Pulmonary artery endothelial cell (primary cell): ENCODE measurements around the gene TBC1D22A. TPM values are rescaled to one million over a fixed set of nuclear protein-coding genes. Genes with fewer than 3 reads are reported as not detected.

Experiments used
- DNase-seq: peaks from one replicate; pipeline ENCODE4 v3.0.0-alpha.2; 2011; ENCODE audit warnings: low read depth, low spot score
- total RNA-seq: library from RNA; depleted of rRNA; stranded (reverse); fragments of >200 nt; gene quantifications from 2 replicates; pipeline ENCODE4 v1.2.3, GENCODE V29; 2014

The TBC1D22A gene
- total RNA-seq, 1 donor from 2014 or later, result 17.4 TPM

DNA sequence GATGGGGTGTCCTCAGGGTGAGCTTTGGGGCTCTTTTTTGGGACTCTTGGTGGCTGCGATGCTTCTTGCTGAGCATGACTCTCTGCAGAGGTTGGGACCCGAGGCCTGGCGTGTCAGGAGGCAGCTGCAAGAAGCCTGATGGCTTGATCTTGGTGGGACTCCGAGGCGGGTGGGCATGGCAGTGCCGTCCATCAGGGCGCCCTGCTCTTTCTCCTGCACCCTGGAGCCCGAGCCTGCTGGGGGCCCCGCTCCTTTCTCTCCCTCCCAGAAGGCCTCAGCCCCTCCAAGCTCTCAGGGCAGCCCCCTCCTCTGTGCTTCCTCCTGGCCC is 432.7 kb downstream of the TBC1D22A start:
- DNase-seq, result no peak

DNA sequence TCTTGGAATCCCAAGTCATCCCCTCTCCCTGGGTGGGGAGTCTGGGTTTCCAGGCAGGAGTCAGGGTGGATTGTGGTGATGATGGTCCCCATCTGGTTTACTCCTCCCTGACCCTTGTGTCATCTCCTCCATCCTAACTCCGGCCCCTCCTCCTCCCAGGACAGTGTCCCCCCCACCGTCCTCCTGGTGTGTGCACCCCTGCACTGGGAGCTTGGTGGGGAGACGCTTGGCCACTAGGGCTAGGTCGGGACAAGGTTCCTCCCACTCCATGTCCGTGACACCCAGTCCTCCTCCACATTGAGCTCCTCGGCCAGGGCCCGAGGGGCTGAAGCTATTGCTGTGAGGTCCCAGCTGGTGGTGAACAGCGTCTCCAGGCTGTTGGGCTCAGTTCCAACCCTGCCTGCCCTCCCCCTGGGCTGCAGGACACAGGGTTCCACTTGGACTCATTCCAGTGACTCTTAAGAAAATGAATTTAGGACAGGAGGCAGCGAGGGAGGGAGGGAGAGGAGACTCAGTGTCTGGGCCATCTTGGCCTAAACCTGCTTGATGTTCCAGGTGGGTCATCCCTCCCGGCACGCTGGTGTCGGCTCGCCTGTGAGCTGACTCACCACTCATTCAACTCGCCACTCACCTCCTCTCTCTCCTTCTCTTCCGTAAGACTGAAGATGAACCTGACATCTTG is 433.2 kb downstream of the TBC1D22A start:
- DNase-seq, result no peak

DNA sequence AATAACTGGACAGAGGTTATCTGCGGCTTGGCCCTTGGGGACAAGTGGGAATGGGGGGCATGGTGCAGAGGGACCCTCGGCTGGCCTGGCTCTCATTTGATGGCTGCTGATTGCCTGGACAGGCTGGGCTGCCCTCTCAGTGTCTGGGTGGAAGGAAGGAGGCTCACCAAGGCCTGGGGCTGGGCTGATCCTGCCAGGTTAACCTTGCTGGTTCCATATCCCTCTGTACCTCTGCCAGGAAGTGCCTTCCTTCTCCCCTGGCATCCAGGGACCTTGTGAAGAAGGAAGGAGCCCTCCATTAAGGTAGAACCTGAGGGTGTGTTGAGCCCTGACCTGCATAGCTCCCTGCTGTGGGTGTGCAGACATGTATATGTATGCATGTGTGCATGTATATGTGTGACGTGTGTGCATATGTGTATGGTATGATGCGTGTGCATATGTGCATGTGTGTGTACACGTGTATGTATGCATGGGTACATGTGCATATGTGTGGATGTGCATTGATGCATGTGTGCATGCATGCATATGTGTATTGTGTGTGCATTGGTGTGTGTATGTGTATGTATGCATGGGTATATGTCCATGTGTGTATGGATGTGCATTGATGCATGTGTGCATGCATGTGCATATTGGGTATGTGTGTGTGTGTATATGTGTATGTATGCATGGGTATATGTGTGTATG is 433.9 kb downstream of the TBC1D22A start:
- DNase-seq, result no peak

DNA sequence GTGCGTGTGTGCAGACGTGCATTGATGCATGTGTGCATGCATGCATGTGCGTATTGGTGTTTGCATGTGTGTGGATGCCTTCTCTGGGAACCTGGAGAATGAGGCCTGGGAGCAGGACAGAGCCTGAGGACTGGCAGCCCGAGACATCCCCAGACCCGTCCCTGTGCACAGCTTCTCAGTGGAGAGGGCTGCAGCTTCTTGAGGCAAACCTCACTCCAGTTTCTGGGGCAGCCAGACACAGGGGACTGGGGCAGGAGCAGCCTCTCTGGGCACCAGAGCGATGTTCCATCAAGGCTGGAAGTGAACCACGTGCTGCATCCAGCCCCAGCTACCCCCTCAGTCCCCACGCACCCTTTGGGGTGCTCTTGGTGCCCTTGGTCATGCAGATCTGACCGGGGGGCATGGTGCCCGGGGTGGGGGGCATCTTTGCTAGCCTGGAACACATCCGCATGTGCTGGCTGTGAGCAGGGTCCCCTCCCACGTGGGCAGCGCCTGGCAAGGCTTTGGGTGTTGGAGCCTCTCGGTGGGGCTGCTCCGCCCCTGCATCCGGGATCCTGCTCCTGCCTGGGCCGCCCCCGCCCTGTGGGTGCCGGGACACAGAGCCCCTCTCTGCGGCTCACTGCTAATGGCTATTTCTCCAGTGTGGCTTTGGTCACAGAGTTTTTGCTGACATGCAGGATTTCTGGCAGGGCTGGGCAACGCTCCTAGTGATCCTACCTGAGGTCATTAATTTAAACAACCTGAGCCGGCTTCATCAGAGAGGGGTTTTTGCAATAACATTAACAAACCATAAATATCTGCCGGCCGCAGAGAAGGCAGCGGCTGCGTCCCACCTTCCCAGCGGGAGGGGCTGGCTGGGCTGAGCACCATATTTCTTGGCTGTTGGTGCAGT is 434.7 kb downstream of the TBC1D22A start:
- no peak for DNase-seq

DNA sequence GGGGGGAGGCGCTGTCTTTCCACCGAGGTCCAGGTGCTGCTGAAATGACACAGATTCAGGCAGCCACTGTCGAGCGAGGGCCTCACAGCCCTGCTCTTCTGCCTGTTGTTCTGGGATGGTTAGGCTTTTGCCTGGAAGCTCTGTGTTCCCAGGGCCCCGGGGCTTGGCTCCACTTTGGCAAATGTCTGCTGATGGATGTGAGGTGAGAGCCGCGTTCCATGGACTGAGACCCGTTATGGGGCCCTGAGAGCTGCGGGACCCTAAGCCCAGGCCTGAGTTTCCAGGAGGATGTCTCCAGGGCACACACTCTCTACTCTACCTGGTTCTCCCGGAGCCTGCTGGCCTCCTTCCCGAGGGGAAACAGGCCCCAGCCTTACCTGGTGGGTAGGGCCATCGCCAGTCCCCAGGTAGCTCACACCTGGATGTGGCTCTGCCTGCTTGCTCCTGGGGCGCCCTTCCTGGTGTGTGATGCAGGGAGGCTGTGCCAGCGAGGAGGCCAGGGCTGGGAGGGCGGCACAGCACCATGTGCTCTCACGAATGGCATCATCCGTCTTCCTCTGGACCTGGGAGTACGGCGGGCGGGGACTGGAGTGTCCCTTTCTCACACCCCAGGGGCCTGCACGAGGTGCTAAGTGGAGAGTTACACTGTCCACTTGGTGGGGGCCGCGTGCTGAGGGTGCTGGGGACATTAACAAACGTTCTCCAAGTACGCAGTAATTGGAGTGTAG is 435.5 kb downstream of the TBC1D22A start:
- DNase-seq, result no peak

DNA sequence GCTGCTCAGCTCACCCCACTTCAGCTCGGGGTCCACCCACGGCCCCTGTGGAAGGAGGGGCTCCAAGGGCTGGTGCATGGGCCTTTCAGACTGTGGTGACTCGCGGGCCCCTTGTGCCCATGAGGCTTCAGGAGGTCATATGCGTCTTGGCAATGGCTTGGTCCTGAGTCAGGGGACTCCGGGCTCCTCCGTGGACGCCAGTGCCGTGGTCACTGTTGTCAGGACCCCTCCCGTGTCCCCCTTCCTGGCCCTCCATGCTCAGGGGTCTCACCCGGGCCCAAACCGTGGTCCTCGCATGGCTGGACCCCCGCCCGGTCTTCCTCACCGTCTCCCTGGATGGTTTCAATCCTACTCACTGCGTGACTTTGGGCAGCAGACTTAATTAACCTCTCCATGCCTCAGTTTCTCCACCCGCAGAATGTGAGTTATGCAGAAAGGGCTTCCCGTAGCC is 436.4 kb downstream of the TBC1D22A start:
- DNase-seq, result no peak

DNA sequence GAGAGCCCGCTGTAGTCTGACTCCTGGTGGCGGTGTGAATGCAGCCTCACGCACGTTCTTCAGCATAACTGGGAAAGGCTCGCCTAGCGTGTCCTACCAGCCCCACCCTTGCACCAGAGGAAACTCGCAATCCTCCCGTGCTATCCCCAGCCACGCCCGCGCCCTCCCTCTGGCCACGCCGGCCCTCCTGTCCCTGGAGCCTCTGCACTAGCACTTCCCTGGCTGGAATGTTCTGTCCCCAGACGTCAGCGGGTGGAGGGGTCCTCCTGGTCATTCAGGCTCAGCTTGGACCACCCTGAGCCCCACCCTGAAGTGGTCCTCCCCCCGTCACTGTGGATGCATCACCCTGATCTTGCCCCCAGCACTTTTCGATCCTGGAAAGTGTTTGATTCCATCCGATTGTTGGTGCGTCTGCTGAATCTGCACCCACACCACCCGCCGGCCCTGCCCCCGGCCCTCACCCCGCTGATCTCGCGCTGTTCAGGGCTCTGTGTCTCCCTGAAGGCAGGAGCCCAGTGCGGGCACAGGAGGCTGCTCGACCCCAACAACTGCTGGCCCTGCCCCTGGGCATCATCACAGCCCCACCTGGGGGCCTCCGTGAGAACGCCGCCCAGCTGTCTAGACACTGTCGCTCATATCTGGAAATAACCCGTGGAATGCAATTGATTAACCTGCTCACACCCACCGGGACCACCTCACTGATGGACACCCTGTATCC is 437.0 kb downstream of the TBC1D22A start:
- no peak for DNase-seq

DNA sequence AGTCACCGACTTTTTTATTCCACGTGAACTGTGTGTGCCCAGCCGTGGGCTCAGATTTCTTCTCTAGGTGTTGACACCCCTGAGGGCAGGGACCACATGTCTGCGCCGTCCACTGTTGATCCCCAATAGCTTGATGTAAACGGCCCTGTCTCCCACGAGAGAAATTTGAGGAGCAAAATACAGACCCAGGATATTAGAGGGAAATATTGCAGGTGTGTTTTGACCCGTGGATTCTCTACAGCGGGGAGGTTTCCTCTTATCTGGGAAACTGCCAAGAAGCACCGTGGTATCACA is 437.5 kb downstream of the TBC1D22A start:
- no peak for DNase-seq

DNA sequence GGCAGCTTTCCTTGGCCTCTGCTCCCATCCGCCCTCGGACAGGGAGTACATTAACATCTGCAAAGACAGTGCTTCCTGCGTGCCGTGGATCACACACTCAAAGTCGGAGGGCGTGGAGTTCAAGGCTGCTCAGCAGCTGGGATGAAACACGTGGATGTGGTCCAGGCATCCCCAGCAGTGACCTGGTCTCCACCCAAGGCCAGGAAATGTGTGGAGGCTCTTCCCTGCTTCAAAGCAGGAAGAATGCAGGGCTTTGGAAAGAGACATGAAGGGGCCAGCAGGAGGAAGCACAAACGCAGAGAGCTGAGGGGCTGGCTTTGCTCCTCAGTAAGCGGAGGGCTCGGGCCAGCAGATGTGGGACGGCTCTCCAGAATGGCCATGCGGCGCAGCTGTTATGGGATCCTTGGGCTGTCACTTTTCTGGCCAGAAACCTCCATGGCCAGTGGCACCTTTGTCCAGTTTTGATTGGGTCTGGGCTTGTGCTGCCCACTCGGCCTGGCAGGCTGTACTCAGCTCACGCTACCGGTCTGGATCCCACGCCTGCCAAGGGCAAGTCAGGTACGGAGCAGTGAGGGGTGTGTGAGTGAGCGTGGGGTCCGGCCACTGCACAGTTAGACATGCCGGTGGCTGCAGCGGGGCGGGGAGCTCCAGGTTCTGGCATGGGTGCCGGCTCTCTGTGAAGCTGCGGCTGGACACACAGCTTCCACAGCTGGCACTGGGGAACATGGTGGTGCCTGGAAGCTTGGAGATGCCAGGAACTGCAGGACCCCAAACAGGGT is 438.0 kb downstream of the TBC1D22A start:
- no peak for DNase-seq

DNA sequence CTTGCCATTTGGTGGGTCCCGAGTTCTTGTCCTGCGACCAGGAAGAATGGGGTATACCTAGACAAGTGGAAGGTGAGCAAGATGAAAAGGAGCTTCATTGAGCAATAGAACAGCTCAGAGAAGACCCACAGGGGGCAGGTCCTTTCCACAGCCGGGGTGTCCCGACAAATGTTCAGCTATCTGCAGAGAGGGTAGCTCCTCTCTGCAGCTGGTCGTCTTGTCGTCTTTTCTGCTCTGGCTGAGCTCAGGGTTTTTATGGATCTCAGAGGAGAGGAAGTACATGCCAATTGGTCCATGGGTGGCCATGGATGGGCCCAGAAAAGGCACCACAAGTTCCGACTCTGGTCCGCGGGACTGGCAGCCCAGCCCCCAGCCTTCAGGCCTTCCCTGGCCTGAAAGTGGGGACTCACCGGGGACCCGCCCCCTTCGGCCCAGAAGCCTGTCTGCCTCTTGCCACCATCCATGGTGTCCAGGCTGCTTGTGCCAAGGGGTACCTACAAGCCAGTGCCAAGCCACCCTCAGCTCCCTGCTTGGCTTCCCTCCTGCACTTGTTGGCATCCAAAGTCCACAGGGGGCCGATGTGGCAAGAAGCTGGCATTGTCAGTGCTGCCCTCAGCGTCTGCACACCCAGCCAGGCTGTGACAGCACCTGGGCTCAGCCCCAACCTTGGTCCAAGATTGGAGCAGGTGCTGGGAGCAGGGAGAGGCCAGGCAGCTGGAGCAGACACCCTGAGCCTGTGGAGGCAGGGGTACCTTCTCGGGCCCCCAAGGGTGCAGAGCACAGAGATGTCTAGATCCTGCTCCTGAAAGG is 438.9 kb downstream of the TBC1D22A start:
- no peak for DNase-seq

DNA sequence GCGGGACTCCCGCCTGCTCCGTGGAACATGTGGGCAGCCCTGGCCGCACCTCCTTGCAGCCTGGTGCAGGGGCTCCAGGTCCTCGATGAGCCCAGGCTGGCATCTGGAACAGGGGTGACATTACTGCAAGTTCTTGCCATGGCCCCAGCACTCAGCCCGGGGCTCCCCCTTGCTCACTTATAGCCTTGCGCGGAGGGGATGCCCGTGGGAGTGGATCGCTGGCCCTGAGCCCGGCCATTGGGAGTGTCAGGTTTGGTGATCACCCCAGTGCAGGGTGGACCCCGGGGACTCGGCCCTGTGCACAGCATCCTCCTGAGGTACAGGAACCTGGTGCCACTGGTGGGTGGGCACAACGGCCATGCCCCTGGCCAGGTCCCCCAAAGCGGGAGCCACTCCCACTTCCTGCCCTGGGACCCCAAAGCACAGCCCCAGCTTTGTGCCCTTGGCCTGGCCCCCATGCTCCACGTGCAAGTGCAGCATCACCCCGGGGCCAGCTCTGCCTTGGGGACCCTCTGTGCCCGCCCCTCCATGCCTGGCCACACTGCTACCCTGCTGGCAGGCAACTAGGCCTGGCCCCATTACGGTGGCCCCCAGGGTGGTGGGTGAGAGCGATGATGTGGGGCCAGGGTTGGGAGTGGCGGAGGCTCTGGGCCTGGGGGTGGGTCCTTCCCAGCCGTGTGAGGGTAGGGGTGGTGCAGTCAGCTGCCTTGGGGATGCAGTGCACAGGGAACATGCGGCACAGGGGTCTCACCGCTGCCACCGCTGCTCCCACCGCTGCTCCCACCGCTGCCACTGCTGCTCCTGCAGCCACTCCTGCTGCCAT is 439.8 kb downstream of the TBC1D22A start:
- DNase-seq, result no peak

DNA sequence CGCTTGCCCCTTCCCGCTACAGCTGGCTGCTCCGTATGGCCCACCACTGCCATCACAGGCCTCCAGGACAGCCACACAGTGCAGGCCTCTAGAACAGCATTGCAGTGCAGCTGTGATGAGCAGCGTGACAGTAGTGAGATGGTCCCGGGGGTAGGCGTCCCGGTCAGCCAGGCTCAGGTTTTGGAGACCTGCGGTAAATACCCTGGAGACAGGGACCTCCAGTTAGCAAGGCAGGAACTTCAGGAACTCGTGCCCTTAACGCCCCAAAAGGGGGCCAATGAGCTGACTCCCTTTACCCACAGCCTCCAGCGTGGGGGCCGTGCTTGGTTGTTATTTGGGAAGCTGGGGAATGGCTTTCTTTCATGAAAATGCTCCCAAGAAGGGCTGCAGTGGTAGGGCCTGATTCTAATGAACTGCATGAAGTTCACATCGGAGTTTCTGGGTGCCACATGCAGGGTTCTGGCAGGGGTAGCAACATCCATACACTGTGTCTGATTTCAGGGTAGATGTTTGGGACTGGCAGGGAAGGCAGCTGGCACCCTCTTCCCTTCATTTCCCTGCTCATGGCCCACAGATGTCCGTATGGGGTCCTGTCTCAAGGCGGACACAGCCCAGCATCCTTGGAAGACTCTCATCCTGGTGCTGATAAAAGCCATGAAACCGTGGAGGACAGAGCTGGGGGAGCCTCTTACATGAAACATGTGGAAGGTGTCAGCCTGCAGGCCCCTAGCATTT is 440.5 kb downstream of the TBC1D22A start:
- DNase-seq, result no peak

DNA sequence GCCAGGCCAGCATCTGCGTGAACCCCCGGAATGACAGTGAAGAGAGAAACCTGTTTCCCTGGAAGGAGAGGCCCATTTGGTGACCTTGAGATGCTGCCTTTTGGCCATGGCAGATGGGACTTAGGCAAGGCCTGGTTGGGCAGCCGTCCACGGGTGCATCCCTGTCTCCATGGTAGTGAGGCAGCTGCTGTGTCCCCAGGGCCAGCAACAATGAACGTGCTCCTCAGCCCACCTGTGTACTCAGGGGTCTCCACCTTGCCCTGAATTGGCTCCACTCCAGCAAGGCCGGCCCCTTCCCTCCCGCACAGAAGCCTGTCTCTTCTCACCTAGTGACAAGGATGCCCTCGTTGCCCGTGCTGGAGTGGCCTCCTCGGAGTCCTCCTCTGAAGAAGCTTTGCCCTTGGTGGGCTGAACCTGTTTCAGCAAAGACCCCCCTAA is 441.1 kb downstream of the TBC1D22A start:
- no peak for DNase-seq

DNA sequence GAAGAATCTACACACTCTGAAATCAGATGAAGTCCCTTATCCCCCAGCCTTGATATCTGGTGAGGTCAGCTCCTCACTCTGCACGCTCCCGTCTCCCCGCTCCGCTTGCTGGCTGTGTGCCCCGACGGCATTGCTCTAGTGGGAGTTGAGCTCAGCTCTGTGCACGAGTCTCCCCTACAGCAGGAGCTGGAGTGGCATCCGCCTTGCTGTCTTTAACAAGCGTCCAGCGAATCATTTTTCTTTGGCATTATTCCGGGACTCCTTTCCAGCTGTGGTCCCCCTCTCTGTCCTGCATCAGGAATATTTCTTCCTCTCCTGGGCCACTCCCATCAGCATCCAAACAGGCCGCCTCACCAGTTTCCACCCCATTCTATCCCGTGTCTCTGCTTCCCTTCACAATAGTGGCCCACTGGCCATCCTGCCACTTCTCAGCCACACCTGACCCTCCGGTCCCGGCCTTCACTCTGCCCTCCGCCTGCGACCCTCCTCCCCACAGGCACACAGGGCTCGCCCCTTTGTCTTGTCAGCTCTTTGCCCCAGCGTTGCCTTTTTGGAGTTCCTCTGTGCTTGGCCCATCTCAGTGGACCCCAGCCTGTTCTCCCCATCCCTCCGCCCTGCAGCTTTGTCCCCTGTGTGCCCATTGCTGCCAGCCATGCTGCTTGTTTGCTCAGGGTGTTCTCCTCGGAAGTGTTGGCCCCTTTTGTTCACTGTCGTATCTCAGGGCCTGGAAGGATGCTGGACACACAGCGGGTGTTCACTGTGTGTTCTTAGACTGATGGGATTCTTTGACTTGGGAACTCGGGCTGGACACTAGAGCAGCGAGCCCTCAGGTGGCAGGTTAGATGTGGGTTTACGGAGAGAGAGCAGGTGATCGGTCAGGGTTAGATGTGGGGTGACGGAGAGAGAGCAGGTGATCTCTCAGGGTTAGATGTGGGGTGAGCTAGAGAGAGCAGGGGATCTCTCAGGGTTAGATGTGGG is 441.8 kb downstream of the TBC1D22A start:
- DNase-seq, result no peak

DNA sequence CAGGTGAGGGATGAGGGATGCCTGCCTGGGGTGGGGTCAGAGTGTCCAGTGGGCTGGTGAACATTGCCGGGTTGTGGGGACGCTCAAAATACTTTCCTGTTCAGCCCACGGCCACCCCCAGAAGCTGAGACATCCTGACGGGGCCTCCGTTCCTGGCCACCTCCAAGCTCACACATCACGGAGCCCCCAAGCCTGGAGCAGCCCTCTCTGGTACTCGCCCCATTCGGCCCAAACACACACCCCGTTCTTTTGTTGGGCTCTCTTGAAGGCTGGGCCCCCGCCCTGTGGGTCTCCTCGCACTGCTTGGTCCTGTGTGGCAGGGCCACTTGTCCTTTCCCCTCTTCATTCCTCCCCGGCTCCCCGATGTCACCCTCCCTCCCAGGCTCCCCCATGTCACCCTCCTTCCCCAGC is 442.6 kb downstream of the TBC1D22A start:
- DNase-seq, result no peak

DNA sequence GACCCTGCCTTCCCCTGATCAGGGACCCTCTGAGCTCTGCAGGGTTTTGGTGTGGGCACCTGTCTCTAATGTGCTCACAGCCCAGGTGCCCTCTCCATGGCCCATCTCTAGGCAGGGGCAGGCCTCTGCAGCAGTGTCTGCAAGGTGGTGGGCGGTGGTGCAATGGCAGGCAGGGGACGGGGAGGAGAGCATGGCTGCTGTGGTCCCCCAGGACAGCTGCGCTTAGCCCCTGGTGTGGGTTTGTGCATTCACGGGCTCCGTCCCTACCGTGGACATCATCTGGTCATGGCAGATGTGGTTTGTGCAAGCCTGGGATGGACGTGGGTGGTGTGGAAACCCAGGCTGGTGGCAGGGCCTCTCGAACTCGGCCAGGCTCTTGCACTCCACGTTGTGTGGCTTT is 443.1 kb downstream of the TBC1D22A start:
- DNase-seq, result no peak

DNA sequence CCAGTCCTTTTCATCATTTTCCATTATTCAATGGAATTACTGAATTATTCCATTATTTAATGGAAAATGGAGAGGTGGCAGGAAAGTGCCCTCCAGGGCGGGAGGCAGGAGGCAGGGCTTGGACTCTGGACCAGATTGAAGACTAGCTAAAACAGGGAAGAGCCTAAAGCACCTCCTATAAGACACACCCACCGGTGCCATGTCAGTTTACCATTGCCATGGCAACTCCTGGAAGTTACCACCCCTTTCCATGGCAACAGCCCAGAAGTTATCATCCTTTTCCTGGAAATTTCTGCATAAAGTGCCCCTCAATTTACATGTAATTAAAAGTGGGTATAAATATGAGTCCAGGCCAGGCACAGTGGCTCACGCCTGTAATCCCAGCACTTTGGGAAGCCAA is 443.7 kb downstream of the TBC1D22A start:
- no peak for DNase-seq
